OCI-LY7 (cell line): Measurements from ENCODE around the gene MSANTD7.

ENCODE experiments used
- EZH2phosphoT487 ChIP-seq: fragments of 200-600 bp; sonication (generic); IDR thresholded peaks from 2 replicates; pipeline ENCODE4 v1.6.1; 2018; ENCODE audit warnings: low read depth, borderline replicate concordance, mild to moderate bottlenecking, mixed run types, antibody characterized with exemption, low read length, moderate library complexity, mixed read lengths
- TF ChIP-seq, protein P1 (sequence below): fragments of 200-600 bp; sonication (generic); conservative IDR thresholded peaks from 2 replicates; pipeline ENCODE4 v1.5.1; 2014; ENCODE audit warnings: mild to moderate bottlenecking, antibody characterized with exemption, low read length, moderate library complexity, mixed read lengths

DNA sequence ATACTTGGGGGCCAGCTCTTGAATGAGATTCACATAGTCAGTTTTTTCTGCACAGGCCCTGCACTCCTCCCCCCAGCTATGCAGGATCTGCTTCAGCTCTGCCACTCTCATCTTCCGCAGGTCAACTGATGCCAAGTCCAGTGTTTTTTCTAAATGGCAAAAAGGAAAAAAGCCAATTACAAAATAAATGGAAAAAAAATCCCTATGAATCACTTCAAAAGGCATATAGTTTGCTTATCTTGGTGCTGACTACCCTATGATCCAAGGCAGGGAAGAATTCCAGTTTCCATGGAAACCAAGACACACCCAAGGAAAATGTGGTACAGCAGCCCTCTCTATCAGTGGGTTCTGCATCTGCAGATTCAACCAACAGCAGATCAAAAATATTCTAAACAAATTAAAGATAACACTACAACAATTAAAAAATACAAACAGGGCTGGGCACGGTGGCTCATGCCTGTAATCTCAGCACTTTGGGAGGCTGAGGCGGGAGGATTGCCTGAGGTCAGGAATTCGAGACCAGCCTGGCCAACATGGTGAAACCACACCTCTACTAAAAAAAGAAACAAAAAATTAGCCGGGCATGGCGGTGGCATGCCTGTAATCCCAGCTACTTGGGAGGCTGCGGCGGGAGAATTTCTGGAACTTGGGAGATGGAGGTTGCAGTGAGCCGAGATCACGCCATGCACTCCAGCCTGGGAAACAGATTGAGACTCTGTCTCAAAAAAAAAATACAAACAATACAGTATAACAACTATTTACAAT lies 17.9 kb upstream of the MSANTD7 start:
- TF ChIP-seq, protein P1, sequence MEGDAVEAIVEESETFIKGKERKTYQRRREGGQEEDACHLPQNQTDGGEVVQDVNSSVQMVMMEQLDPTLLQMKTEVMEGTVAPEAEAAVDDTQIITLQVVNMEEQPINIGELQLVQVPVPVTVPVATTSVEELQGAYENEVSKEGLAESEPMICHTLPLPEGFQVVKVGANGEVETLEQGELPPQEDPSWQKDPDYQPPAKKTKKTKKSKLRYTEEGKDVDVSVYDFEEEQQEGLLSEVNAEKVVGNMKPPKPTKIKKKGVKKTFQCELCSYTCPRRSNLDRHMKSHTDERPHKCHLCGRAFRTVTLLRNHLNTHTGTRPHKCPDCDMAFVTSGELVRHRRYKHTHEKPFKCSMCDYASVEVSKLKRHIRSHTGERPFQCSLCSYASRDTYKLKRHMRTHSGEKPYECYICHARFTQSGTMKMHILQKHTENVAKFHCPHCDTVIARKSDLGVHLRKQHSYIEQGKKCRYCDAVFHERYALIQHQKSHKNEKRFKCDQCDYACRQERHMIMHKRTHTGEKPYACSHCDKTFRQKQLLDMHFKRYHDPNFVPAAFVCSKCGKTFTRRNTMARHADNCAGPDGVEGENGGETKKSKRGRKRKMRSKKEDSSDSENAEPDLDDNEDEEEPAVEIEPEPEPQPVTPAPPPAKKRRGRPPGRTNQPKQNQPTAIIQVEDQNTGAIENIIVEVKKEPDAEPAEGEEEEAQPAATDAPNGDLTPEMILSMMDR, result no peak
- no peak for TF ChIP-seq EZH2phosphoT487
